ENCODE results near the gene C17orf67.
A peak's percentile ranks its signal among the peaks of the same experiment; 100 is the strongest.
"Not testable (repeated sequence)": the region's sequence is repeated elsewhere in the genome, so short reads cannot be mapped to it uniquely, and the experiment has no call there.

C17orf67 gene

GRCh38 chr17:56770427-56770826 is 63.3 kb downstream of the C17orf67 start:
- no peak for DNase-seq

GRCh38 chr17:56765449-56765848 is 68.3 kb downstream of the C17orf67 start:
- no peak for DNase-seq

GRCh38 chr17:56762988-56763387 is 70.7 kb downstream of the C17orf67 start:
- DNase-seq: no peak

GRCh38 chr17:56762144-56762543 is 71.6 kb downstream of the C17orf67 start:
- no peak for DNase-seq

DNA sequence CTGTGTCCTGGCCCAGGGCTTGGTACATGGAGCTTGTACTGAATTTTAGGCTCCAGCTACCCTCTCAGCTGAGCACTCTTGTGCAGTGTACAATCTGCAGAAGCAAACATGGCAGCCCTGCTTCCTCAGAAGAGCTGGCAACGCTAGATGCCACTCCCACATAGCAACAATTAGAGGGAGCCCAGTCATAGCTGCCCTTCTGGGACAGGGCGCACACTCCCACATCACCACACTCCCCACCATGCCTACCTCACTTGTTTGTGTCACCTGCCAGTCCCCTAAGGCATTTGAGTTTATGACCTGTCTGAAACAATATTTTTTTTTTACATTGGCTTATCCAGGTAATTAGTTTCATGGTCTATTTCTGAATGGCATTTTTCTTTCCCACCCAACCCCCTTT is 72.3 kb downstream of the C17orf67 start:
- DNase-seq: no peak

GRCh38 chr17:56757611-56758010 is 76.1 kb downstream of the C17orf67 start:
- DNase-seq: not testable (repeated sequence)

DNA sequence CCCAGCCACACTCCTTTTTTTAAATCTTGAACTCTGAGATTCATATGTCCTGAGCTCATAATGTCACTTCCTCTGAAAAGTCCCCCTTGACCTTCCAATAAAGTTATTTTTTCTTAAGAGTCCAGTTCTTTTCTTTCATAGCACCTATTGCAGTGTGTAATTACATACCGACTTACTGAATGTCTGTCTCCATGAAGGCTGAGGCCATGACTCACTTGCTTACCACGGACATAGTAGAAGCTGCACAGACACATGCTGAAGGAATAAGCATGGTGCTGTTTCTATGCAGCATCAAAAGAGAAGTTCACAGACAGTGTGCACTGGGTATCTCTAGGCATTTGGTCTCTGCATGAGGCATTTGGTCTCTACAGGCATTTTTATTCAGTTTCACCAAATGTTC is 77.2 kb downstream of the C17orf67 start:
- no peak for DNase-seq

DNA sequence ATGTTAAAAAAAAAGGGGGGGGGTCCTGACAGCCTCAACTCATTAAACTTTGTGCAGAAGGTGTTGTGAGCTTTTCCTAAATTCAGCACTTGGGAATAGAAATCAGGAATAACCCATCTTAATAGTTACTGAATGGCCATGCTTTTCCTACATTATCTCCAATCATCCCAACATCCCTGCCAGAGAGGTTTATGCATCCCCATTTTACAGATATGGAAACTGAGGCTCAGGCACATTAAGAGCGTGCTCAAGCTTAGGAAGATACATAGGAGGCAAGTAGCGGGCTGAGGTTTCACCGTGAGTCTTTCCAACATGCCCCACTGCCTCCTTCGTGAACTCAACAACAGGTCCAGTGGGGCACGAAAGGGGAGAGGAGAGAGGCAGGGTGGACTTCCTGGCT is 78.4 kb downstream of the C17orf67 start:
- DNase-seq: no peak

- no peak for DNase-seq
These were observed 79.1 kb downstream of the C17orf67 start for GRCh38 chr17:56754523-56755208.

DNA sequence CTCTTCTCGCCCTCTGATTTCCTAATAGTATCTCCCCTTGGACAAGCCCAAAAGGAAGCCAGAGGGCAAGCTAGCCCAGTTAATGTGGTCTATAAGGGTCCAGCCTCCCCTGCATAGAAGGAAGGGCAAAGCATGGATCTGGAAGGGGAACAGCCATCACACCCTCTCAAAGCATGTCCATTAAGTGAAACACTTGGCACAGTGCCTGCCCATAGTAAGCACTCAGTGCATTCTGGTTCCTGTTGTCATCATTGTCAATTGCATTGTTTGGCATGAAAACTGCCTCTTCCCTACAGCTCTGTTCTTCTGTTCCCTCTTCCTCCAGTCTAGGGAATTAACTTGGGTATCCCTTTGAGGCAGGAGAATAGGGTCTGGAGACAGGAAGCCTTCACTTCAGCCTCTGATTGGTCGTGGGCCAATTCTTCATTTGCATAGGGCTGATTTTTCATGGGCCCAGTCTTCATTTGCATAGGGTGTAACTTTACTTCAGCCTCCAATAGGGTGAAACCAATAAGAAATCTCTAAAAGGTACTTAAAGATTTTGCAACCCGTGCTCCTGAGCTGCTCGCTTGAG is 81.4 kb downstream of the C17orf67 start:
- peak; percentile 18 for DNase-seq

DNA sequence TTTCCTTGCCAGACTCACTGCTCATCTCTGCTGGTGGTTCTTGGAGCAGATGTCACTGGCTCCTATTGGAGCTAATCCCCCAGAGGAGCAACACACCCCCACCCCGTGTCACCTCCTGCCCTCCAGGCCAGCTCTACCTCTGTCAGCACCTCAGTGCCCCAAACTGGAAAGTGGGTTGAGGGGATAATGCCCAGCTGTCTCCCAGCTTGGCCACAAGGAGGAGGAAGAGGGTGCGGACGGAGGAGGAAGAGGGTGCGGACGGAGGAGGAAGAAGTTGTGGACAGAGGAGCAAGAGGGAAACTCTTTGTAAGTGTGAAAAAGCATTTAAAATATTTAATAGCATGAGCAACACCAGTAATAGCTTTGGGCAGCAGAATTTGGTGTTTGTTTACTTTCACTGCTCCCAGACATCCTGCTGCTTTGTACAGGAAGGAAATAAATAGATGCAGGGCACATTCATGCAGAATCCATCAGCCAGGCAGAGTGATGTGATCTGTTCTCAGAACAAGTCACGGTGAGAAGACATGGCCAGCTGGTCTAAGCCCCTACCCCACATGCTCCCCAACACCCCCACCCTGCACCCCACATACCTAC is 82.5 kb downstream of the C17orf67 start:
- DNase-seq: no peak

DNA sequence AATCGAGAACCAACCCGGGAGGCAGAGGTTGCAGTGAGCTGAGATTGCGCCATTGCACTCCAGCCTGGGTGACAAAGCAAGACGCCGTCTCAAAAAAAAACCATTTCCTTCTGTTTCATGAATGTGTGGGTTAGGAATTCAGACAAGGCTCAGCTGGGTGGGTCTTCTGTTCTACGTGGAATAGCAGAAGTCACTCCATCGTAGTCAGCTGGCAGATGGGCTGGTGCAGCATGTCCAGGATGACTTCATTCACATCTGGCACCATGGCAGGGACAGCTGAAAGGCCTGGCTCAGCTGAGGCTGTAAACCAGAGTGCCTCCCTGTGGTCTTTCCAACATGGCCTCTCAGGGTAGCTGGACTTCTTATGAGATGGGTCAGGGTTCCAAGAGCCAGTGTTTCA is 89.0 kb downstream of the C17orf67 start:
- no peak for DNase-seq

DNA sequence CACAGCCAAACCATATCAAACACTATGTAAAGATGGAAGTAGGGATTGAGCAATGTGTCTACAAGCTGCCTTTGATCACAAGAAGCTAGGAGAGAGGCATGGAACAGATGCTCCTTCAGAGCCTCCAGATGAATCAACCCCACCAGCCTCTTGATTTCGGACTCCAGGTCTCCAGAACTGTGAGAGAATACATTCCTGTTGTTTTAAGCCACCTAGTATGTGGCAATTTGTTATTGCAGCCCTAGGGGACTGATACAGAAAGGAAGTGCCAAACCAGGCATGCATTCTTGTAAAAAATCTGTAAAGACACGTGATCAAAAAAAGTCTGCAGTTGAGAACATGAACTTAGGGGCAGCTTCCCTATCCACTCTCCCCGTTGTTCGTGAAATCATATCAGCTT is 91.1 kb downstream of the C17orf67 start:
- DNase-seq: no peak
